HepG2 (cell line): Measurements from ENCODE around the gene RACGAP1. TPM values are rescaled to one million over a fixed set of nuclear protein-coding genes. Genes with fewer than 3 reads are reported as not detected.

Experiments used
- ATAC-seq: fragments of 200-7000 bp; cut with Tn5 transposase; 3 replicates; pipeline ENCODE4 v1.9.1; 2020; ENCODE audit warnings: mild to moderate bottlenecking, moderate library complexity
- BruUV-seq: library from RNA; stranded (reverse); fragments of 400-500 nt; replicated peaks from 2 replicates; lab custom pipeline; 2021; lab: Mats Ljungman, UMichigan
- CTCF ChIA-PET: fragments of 300-600 bp; formaldehyde crosslinking; extraction: SDS; loops from one replicate; lab custom pipeline; 2021; ENCODE audit warnings: low total read pairs, inconsistent platforms, low intra/inter-chr PET ratio; lab: Yijun Ruan, JAX
- POLR2A ChIA-PET: fragments of 350-600 bp; sonication (Branson Sonifier 250); formaldehyde crosslinking; loops from one replicate; lab custom pipeline; 2020; ENCODE audit warnings: antibody characterized with exemption, inconsistent platforms; lab: Yijun Ruan, JAX
- DNase-seq: peaks from one replicate; pipeline ENCODE4 v3.0.0-alpha.2; 2015; ENCODE audit warnings: low spot score
- FAIRE-seq: peaks from 3 replicates; lab custom pipeline; 2011; peaks lifted over from hg19 to GRCh38; lab: Jason Lieb, UNC
- H2AFZ ChIP-seq: one replicate; pipeline ENCODE4 v1.6.1; 2011; ENCODE audit warnings: low read length, inconsistent platforms
- H3K27ac ChIP-seq: fragments of 300-600 bp; 3 replicates; pipeline ENCODE4 v1.8.0; 2011; ENCODE audit warnings: mixed run types, mild to moderate bottlenecking, mixed read lengths, low read length, inconsistent platforms; ENCODE audit not compliant: insufficient read depth; ENCODE audit errors: extremely low read length
- H3K27me3 ChIP-seq, 2 experiments: fragments of 200-600 bp in 1 of 2; 2 replicates in 1 of 2; 3 replicates in 1 of 2; pipeline versions ENCODE4 v1.6.0 to v1.8.0; 2011; ENCODE audit warnings: low read length in 2 of 2, mild to moderate bottlenecking in 2 of 2, moderate library complexity in 2 of 2, inconsistent platforms in 1 of 2; ENCODE audit not compliant: insufficient read depth in 2 of 2, control insufficient read depth in 1 of 2
- H3K36me3 ChIP-seq, 2 experiments: fragments of 200-600 bp in 1 of 2; replicated peaks in 1 of 2; 2 replicates in 1 of 2; 3 replicates in 1 of 2; pipeline versions ENCODE4 v1.5.1 to v1.8.0; 2011; ENCODE audit warnings: low read length in 2 of 2, inconsistent platforms in 1 of 2; ENCODE audit not compliant: insufficient read depth in 2 of 2, control insufficient read depth in 1 of 2
- H3K4me1 ChIP-seq: 2 replicates; pipeline ENCODE4 v1.5.1; 2012; ENCODE audit warnings: low read length, inconsistent platforms; ENCODE audit not compliant: insufficient read depth
- H3K4me2 ChIP-seq: 2 replicates; pipeline ENCODE4 v1.6.0; 2011; ENCODE audit warnings: low read depth, low read length, inconsistent platforms
- H3K4me3 ChIP-seq, 3 experiments: fragments of 200-600 bp in 1 of 3; sonication (generic), shearing (Covaris generic) in 1 of 3; replicated peaks in 1 of 3; 2 replicates each; pipeline ENCODE4 v1.5.1; 2011 to 2016; ENCODE audit warnings: low read length in 3 of 3, inconsistent platforms in 2 of 3, low read depth in 2 of 3, mild to moderate bottlenecking in 2 of 3, control low read depth in 1 of 3, mixed read lengths in 1 of 3; ENCODE audit not compliant: insufficient read depth in 1 of 3
- H3K79me2 ChIP-seq: one replicate; pipeline ENCODE4 v1.6.1; 2011; ENCODE audit warnings: low read length, inconsistent platforms; ENCODE audit not compliant: insufficient read depth
- H3K9ac ChIP-seq: 2 replicates; pipeline ENCODE4 v1.6.0; 2011; ENCODE audit warnings: mild to moderate bottlenecking, low read depth, low read length, inconsistent platforms; ENCODE audit not compliant: insufficient read depth
- H3K9me3 ChIP-seq: 2 replicates; pipeline ENCODE4 v1.5.1; 2012; ENCODE audit warnings: mild to moderate bottlenecking, low read length
- H4K20me1 ChIP-seq: 2 replicates; pipeline ENCODE4 v1.6.0; 2011; ENCODE audit warnings: inconsistent platforms, mild to moderate bottlenecking, low read length, moderate library complexity; ENCODE audit not compliant: insufficient read depth
- BCL6 ChIP-seq: IDR thresholded peaks from 2 replicates; pipeline ENCODE4 v1.6.1; 2016; ENCODE audit warnings: missing genetic modification reagents, missing compliant biosample characterization
- ELF3 ChIP-seq: IDR thresholded peaks from 2 replicates; pipeline ENCODE4 v1.6.1; 2016; ENCODE audit warnings: missing genetic modification reagents, missing compliant biosample characterization
- EP300 ChIP-seq, 3 experiments: sonication (generic) in 1 of 3; formaldehyde crosslinking in 1 of 3; IDR thresholded peaks; 2 replicates each; pipeline versions ENCODE4 v1.5.1 to v1.6.1; 2011 to 2020; ENCODE audit warnings: low read depth in 2 of 3, low read length in 2 of 3, borderline replicate concordance in 1 of 3, improper control_type of control experiment in 1 of 3, mild to moderate bottlenecking in 1 of 3, missing genetic modification reagents in 1 of 3, moderate library complexity in 1 of 3
- HOXA3 ChIP-seq: sonication (generic); formaldehyde crosslinking; IDR thresholded peaks from 2 replicates; pipeline ENCODE4 v1.5.0; 2020; ENCODE audit warnings: missing genetic modification reagents
- KDM5B ChIP-seq: sonication (generic); formaldehyde crosslinking; IDR thresholded peaks from 2 replicates; pipeline ENCODE4 v1.4.0; 2020; ENCODE audit warnings: missing genetic modification reagents, mild to moderate bottlenecking, borderline replicate concordance
- KLF16 ChIP-seq, 2 experiments: sonication (generic) in 1 of 2; formaldehyde crosslinking in 1 of 2; IDR thresholded peaks; 2 replicates each; pipeline versions ENCODE4 v1.6.1 to v1.8.0; 2016 to 2023; ENCODE audit warnings: missing genetic modification reagents in 2 of 2, missing compliant biosample characterization in 1 of 2
- MTA3 ChIP-seq: sonication (generic); formaldehyde crosslinking; IDR thresholded peaks from 2 replicates; pipeline ENCODE4 v1.4.0; 2020; ENCODE audit warnings: missing genetic modification reagents
- SAFB2 ChIP-seq: sonication (generic); formaldehyde crosslinking; IDR thresholded peaks from 2 replicates; pipeline ENCODE4 v1.5.1; 2020; ENCODE audit warnings: missing genetic modification reagents, low read depth, mild to moderate bottlenecking, borderline replicate concordance
- SMYD3 ChIP-seq: sonication (generic); formaldehyde crosslinking; IDR thresholded peaks from 2 replicates; pipeline ENCODE4 v1.8.1; 2023; ENCODE audit warnings: mild to moderate bottlenecking, missing genetic modification reagents
- SP1 ChIP-seq, 2 experiments: fragments of 450-650 bp in 1 of 2; sonication (generic) in 1 of 2; formaldehyde crosslinking in 1 of 2; IDR thresholded peaks; 2 replicates each; pipeline versions ENCODE4 v1.4.0 to v1.6.1; 2016 to 2020; ENCODE audit warnings: missing genetic modification reagents in 1 of 2
- ZFX ChIP-seq: sonication (generic); formaldehyde crosslinking; IDR thresholded peaks from 2 replicates; pipeline ENCODE4 v1.4.0; 2020; ENCODE audit warnings: mild to moderate bottlenecking, low read depth, missing genetic modification reagents, moderate library complexity
- ZNF589 ChIP-seq: sonication (generic); formaldehyde crosslinking; conservative IDR thresholded peaks from 2 replicates; pipeline ENCODE4 v1.8.0; 2022; ENCODE audit warnings: mild to moderate bottlenecking, moderate library complexity, missing genetic modification reagents
- ZSCAN22 ChIP-seq: sonication (generic); formaldehyde crosslinking; IDR thresholded peaks from 2 replicates; pipeline ENCODE4 v1.4.0; 2020; ENCODE audit warnings: mild to moderate bottlenecking, missing genetic modification reagents
- WGBS: methylation state at CpG from one replicate; pipeline ENCODE4 v1.1.6; 2017; ENCODE audit warnings: low lambda C conversion rate; 5-methylcytosine and 5-hydroxymethylcytosine counted together
- in situ Hi-C: cut with HindIII; loops from 2 replicates; pipeline ENCODE4 v1.10.0; 2017; ENCODE audit warnings: low pct_unique_long_range_greater_than_20kb; ENCODE audit not compliant: extremely low pct_ligation_motif_present
- intact Hi-C: fragments of 100-400 bp; cut with micrococcal nuclease; formaldehyde crosslinking; loops from one replicate; pipeline ENCODE4 v1.10.0; 2022; ENCODE audit not compliant: unreplicated experiment
- polyA plus RNA-seq, 8 experiments: library from polyadenylated mRNA; depleted of rRNA in 3 of 8; stranded (reverse) in 7 of 8; unstranded in 1 of 8; fragments of >200 nt; fragmentation: Illumina TruSeq in 4 of 8; extraction: Trizol in 4 of 8; gene quantifications; 2 replicates each; pipeline versions ENCODE4 v1.2.1 to v1.2.3, GENCODE V29; 2011 to 2016; ENCODE audit warnings: low read depth in 4 of 8, missing spikeins in 1 of 8, mixed read lengths in 1 of 8; ENCODE audit not compliant: insufficient read depth in 1 of 8
- total RNA-seq, 5 experiments: library from RNA; depleted of rRNA; stranded (reverse); fragments of >200 nt; fragmentation: Illumina TruSeq; extraction: Trizol; gene quantifications; 2 replicates each; pipeline ENCODE4 v1.2.3, GENCODE V29; 2016; ENCODE audit warnings: low read depth in 1 of 5
- TF ChIP-seq, protein P1 (sequence below): sonication (generic); formaldehyde crosslinking; IDR thresholded peaks from 2 replicates; pipeline ENCODE4 v1.5.1; 2020; ENCODE audit warnings: mild to moderate bottlenecking, missing genetic modification reagents, moderate library complexity

The RACGAP1 gene
- total and polyA plus RNA-seq, 2 of the 13 experiments (the other 11 are each of a cell fraction or from before 2014, with no cell fraction given) = 16.7 to 57.9 TPM

DNA sequence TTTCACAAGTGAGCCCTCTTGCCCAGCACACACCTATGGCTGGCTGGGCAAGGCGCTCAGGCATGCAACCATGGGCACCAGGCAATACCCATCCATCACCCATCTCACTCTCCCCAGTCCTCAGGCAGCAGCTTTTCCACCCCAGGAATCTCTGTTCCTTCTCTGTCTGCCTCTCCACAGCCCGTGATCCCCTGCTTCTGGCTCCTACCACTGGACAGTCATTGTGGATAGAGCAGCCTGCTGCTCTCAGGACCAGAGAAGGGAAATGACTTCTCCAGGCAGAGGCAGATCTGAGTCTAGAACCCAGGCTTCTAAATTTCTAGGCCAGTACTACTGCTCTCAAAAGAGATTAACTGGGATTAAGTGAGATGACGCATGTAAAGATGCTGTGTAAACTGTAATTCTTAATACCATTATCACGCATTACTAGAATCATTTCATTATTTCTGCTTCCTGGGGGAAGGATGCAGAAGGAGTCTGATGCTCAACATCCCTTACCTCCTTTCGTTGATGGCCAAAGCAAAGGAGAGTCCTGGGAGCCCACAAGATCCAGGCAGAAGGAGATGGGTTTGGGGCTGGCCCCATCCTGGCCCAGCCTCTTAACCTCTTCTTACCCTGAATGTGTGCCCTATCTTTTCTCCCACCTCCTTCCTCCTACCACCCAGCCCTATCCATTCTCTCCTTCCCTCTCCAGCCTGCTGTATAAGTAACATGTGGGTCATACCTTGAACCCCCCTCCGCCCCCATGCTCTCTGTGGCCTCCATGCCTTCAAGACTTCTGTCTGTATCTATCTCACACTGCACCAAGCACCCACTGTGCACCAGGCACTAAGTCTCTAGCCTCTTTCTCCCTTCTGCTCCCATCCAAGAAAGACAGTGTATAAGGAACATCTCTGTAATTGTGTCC, 68.4 kb downstream of the RACGAP1 start (continued):
- TF ChIP-seq EP300 (IDR thresholded peaks at IDR 0.05; ENCODE audit: low read depth in 2 of 2, low read length in 2 of 2) (no peak), EP300 (CRISPR knock-in tag; IDR thresholded peaks at IDR 0.05; ENCODE audit: borderline replicate concordance) (no peak), BCL6 (CRISPR knock-in tag) (no peak), ZNF589 (no peak)

DNA sequence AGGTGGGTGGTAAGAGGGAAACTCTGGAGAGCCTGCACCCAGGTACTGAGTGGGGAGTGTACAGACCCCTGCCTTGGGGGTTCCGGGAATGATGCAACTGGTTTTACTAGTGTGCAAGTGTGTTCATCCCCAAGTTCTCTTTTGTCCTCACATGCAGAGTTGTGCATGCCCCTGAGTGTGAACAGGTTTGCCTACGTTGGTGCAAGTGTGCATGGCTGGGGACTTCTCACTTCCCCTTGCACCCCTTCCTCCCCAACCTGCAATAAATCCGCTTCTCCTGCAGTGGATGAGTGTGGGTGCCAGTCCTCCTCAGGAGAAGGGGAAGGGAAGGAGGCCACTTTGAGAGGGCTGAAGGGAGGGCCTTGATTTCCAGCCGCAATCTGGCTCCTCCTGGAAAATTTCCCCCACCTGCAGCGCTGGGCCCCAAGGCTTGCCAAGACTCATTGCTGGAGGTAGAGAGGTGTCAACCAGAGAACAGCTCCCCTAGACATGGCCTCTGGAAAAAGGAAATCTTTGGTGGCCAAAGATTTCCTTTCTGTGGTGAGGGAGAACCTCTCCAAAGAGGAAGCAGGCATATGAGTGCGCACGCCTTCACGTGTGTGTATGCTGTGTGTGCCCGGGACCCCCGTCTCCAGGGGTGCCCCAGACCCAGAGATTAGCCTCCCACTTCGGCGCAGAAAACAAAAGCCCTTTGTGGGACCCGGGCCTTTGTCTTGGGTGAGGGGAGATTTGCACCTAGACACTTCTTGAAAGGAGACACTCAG, 69.2 kb downstream of the RACGAP1 start:
- Histone ChIP-seq H3K4me1 (peaks cover 15% of the 10 kb centered on the region), H3K4me2 (no peak overlapping the region), H4K20me1 (no peaks in the 10 kb centered on the region), H3K4me3 (no peak overlapping the region), H3K9me3 (no peaks in the 10 kb centered on the region), H3K27me3 (peaks cover 5 to 55% of the 10 kb centered on the region in 2 experiments; a peak in 4 of 5 replicates), H3K79me2 (no peaks in the 10 kb centered on the region), H3K9ac (no peak overlapping the region), H3K27ac (no peak overlapping the region), H3K36me3 (no peaks in the 10 kb centered on the region), H2AFZ (no peak overlapping the region)
- no peak for ATAC-seq
- in situ Hi-C loops = no loop called here
- DNase-seq = no peak
- ChIA-PET POLR2A (no interaction called here), CTCF (no interaction called here)
- no TSS peak for BruUV-seq
- no peak for FAIRE-seq
- intact Hi-C loops = no loop called here
- WGBS = 43% methylated on average over 7 of the region's 13 CpGs
- TF ChIP-seq SMYD3 (CRISPR knock-in tag) = no peak
- TF ChIP-seq HOXA3 = no peak
- no peak for TF ChIP-seq SAFB2 (CRISPR knock-in tag)
- no peak for TF ChIP-seq SP1 (IDR thresholded peaks at IDR 0.05)
- TF ChIP-seq SP1 (CRISPR knock-in tag; IDR thresholded peaks at IDR 0.05) = no peak
- no peak for TF ChIP-seq ZFX (CRISPR knock-in tag)
- TF ChIP-seq KLF16 (CRISPR knock-in tag; IDR thresholded peaks at IDR 0.05) = no peak
- no peak for TF ChIP-seq ZSCAN22 (CRISPR knock-in tag)
- TF ChIP-seq, protein P1, sequence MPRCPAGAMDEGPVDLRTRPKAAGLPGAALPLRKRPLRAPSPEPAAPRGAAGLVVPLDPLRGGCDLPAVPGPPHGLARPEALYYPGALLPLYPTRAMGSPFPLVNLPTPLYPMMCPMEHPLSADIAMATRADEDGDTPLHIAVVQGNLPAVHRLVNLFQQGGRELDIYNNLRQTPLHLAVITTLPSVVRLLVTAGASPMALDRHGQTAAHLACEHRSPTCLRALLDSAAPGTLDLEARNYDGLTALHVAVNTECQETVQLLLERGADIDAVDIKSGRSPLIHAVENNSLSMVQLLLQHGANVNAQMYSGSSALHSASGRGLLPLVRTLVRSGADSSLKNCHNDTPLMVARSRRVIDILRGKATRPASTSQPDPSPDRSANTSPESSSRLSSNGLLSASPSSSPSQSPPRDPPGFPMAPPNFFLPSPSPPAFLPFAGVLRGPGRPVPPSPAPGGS = no peak
- no peak for TF ChIP-seq ELF3
- TF ChIP-seq KDM5B (CRISPR knock-in tag) = no peak
- no peak for TF ChIP-seq MTA3 (CRISPR knock-in tag)
